GM23248 (cell line): ENCODE measurements around the gene NKG7. TPM values are rescaled to one million over a fixed set of nuclear protein-coding genes. Genes with fewer than 3 reads are reported as not detected.
A peak's percentile ranks its signal among the peaks of the same experiment; 100 is the strongest.
"Not testable (repeated sequence)": the region's sequence is repeated elsewhere in the genome, so short reads cannot be mapped to it uniquely, and the experiment has no call there.

Experiments used
- DNase-seq: peaks from one replicate; pipeline ENCODE4 v3.0.0-alpha.2; 2015
- H2AFZ ChIP-seq: fragments of 200-600 bp; sonication (generic); 2 replicates; pipeline ENCODE4 v1.6.1; 2016; ENCODE audit warnings: antibody characterized with exemption
- H3F3A ChIP-seq: fragments of 200-600 bp; sonication (generic); 2 replicates; pipeline ENCODE4 v1.6.1; 2016; ENCODE audit warnings: mild to moderate bottlenecking, antibody characterized with exemption, mixed run types; ENCODE audit not compliant: insufficient read depth
- H3K27ac ChIP-seq: fragments of 200-600 bp; sonication (generic); 2 replicates; pipeline ENCODE4 v1.5.1; 2016; ENCODE audit warnings: mild to moderate bottlenecking
- H3K27me3 ChIP-seq: fragments of 200-600 bp; sonication (generic); replicated peaks from 2 replicates; pipeline ENCODE4 v1.6.1; 2016; ENCODE audit warnings: mild to moderate bottlenecking; ENCODE audit not compliant: insufficient read depth
- H3K36me3 ChIP-seq: fragments of 200-600 bp; sonication (generic); 2 replicates; pipeline ENCODE4 v1.6.1; 2016; ENCODE audit warnings: low read depth, mild to moderate bottlenecking
- H3K4me1 ChIP-seq: fragments of 200-600 bp; sonication (generic); 2 replicates; pipeline ENCODE4 v1.6.1; 2016; ENCODE audit warnings: mild to moderate bottlenecking; ENCODE audit not compliant: insufficient read depth
- H3K4me2 ChIP-seq: fragments of 200-600 bp; sonication (generic); one replicate; pipeline ENCODE4 v1.6.1; 2016; ENCODE audit warnings: mild to moderate bottlenecking; ENCODE audit not compliant: unreplicated experiment
- H3K4me3 ChIP-seq: fragments of 200-600 bp; sonication (generic); 2 replicates; pipeline ENCODE4 v1.5.1; 2016; ENCODE audit warnings: mild to moderate bottlenecking
- H3K79me2 ChIP-seq: fragments of 200-600 bp; sonication (generic); 2 replicates; pipeline ENCODE4 v1.6.1; 2016; ENCODE audit warnings: mild to moderate bottlenecking; ENCODE audit not compliant: insufficient read depth
- H3K9ac ChIP-seq: fragments of 200-600 bp; sonication (generic); 2 replicates; pipeline ENCODE4 v1.6.1; 2016; ENCODE audit warnings: mild to moderate bottlenecking
- H3K9me2 ChIP-seq: fragments of 200-600 bp; sonication (generic); 2 replicates; pipeline ENCODE4 v1.6.1; 2016; ENCODE audit warnings: mixed run types, mild to moderate bottlenecking, moderate library complexity; ENCODE audit not compliant: insufficient read depth
- H3K9me3 ChIP-seq: fragments of 200-600 bp; sonication (generic); one replicate; pipeline ENCODE4 v1.6.1; 2017; ENCODE audit warnings: low read depth
- H4K20me1 ChIP-seq: fragments of 200-600 bp; sonication (generic); 2 replicates; pipeline ENCODE4 v1.6.0; 2016; ENCODE audit not compliant: insufficient read depth
- EZH2 ChIP-seq: fragments of 200-600 bp; sonication (generic); IDR thresholded peaks from 2 replicates; pipeline ENCODE4 v1.6.1; 2018; ENCODE audit warnings: antibody characterized with exemption, mild to moderate bottlenecking; ENCODE audit not compliant: insufficient read depth, poor library complexity, severe bottlenecking
- EZH2phosphoT487 ChIP-seq: fragments of 200-600 bp; sonication (generic); IDR thresholded peaks from 2 replicates; pipeline ENCODE4 v1.6.1; 2018; ENCODE audit warnings: antibody characterized with exemption, moderate library complexity, mild to moderate bottlenecking, low read depth; ENCODE audit not compliant: insufficient read depth
- WGBS, 2 experiments: methylation state at CpG; one replicate each; pipeline ENCODE4 v1.1.6; 2015 to 2017; ENCODE audit warnings: low lambda C conversion rate in 2 of 2, low coverage in 1 of 2; ENCODE audit errors: missing lambda C conversion rate in 2 of 2; 5-methylcytosine and 5-hydroxymethylcytosine counted together
- in situ Hi-C: fragments of 300-500 bp; cut with MboI; formaldehyde crosslinking; loops from 2 replicates; pipeline ENCODE4 v1.15.0; 2020
- polyA plus RNA-seq: library from polyadenylated mRNA; unstranded; fragments of >200 nt; fragmentation: Nextera tagmentation; extraction: Ambion mirVana; gene quantifications from 2 replicates; pipeline ENCODE4 v1.2.1, GENCODE V29; 2016
- total RNA-seq: library from RNA; depleted of rRNA; stranded (reverse); fragments of >200 nt; shearing (Covaris generic); gene quantifications from 2 replicates; pipeline ENCODE4 v1.2.3, GENCODE V29; 2014

NKG7 gene
- total and polyA plus RNA-seq, 2 experiments from 2014 or later = not detected

GRCh38 chr19:51410950-51411748 is 38.7 kb upstream of the NKG7 start:
- Histone ChIP-seq H3K27me3 (no peaks in the 10 kb centered on the region), H3K79me2 (no peaks in the 10 kb centered on the region), H3K9ac (no peak overlapping the region), H2AFZ (no peak overlapping the region), H3K4me1 (no peaks in the 10 kb centered on the region), H3K9me3 (no peaks in the 10 kb centered on the region), H3K27ac (no peak overlapping the region), H3K9me2 (no peaks in the 10 kb centered on the region), H3K4me2 (no peak overlapping the region), H3K36me3 (no peaks in the 10 kb centered on the region), H3K4me3 (no peak overlapping the region), H3F3A (no peaks in the 10 kb centered on the region), H4K20me1 (no peaks in the 10 kb centered on the region)
- no peak for DNase-seq
- TF ChIP-seq EZH2phosphoT487 = no peak
- TF ChIP-seq EZH2 = no peak
- in situ Hi-C loops = no loop called here
- WGBS, 2 experiments = 71 to 74% methylated on average over 15 of the region's 15 CpGs

GRCh38 chr19:51407511-51408131 is 35.2 kb upstream of the NKG7 start:
- TF ChIP-seq EZH2 (no peak), EZH2phosphoT487 (no peak)
- Histone ChIP-seq H3K4me3 (no peak overlapping the region), H3K9me3 (no peaks in the 10 kb centered on the region), H3K27me3 (no peaks in the 10 kb centered on the region), H3K27ac (no peak overlapping the region), H3F3A (no peaks in the 10 kb centered on the region), H3K9me2 (no peaks in the 10 kb centered on the region), H3K79me2 (no peaks in the 10 kb centered on the region), H4K20me1 (no peaks in the 10 kb centered on the region), H3K9ac (no peak overlapping the region), H3K4me2 (no peak overlapping the region), H3K36me3 (no peaks in the 10 kb centered on the region), H3K4me1 (no peaks in the 10 kb centered on the region), H2AFZ (no peak overlapping the region)
- DNase-seq = peak; percentile 30
- 66 to 74% methylated on average over 6 of the region's 6 CpGs for WGBS, 2 experiments
- in situ Hi-C loops = no loop called here

DNA sequence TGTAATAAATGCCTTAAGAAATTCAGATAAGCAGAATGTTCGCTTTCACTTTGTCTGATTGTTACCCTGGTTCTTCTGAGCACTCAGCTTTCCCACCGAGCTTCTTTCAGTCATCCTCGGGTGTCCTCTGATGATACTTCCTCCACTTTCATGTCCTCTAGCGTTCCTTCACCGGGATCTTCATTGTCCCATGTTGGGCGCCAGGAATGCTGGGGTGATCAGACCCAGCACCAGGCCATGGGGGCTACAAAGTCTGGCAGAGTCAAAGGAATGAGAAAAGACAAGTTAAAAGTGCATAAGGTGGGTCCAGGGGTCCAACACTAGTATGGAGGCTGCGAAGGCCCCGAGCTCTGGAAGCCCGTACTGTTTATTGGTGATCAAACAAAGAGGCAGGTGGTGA is 29.7 kb upstream of the NKG7 start:
- Histone ChIP-seq H3F3A (no peaks in the 10 kb centered on the region), H4K20me1 (no peaks in the 10 kb centered on the region), H3K36me3 (no peaks in the 10 kb centered on the region), H2AFZ (no peak overlapping the region), H3K27ac (no peak overlapping the region), H3K9me3 (no peaks in the 10 kb centered on the region), H3K4me2 (no peak overlapping the region), H3K9me2 (no peaks in the 10 kb centered on the region), H3K9ac (no peak overlapping the region), H3K4me1 (no peaks in the 10 kb centered on the region), H3K4me3 (no peak overlapping the region), H3K27me3 (no peaks in the 10 kb centered on the region), H3K79me2 (no peaks in the 10 kb centered on the region)
- WGBS, 2 experiments = 78 to 80% methylated on average over 9 of the region's 9 CpGs
- no peak for DNase-seq
- in situ Hi-C loops = no loop called here
- TF ChIP-seq EZH2phosphoT487 (no peak), EZH2 (no peak)

GRCh38 chr19:51399936-51400335 is 27.5 kb upstream of the NKG7 start:
- 13 to 23% methylated on average over 7 of the region's 7 CpGs for WGBS, 2 experiments
- H3F3A ChIP-seq, H3K27ac ChIP-seq, H3K36me3 ChIP-seq, DNase-seq, H3K4me2 ChIP-seq, H4K20me1 ChIP-seq, in situ Hi-C loops, H3K79me2 ChIP-seq, H3K9me2 ChIP-seq, H3K27me3 ChIP-seq, H3K9me3 ChIP-seq, H3K9ac ChIP-seq, H3K4me3 ChIP-seq, H3K4me1 ChIP-seq, H2AFZ ChIP-seq: not testable (repeated sequence)
